HepG2 (cell line): Measurements from ENCODE around the gene ASL. TPM values are rescaled to one million over a fixed set of nuclear protein-coding genes. Genes with fewer than 3 reads are reported as not detected.
A peak's percentile ranks its signal among the peaks of the same experiment; 100 is the strongest.

ENCODE experiments used
- ATAC-seq: fragments of 200-7000 bp; cut with Tn5 transposase; 3 replicates; pipeline ENCODE4 v1.9.1; 2020; ENCODE audit warnings: mild to moderate bottlenecking, moderate library complexity
- BruUV-seq: library from RNA; stranded (reverse); fragments of 400-500 nt; replicated peaks from 2 replicates; lab custom pipeline; 2021; lab: Mats Ljungman, UMichigan
- CTCF ChIA-PET: fragments of 300-600 bp; formaldehyde crosslinking; extraction: SDS; loops from one replicate; lab custom pipeline; 2021; ENCODE audit warnings: low total read pairs, inconsistent platforms, low intra/inter-chr PET ratio; lab: Yijun Ruan, JAX
- POLR2A ChIA-PET: fragments of 350-600 bp; sonication (Branson Sonifier 250); formaldehyde crosslinking; loops from one replicate; lab custom pipeline; 2020; ENCODE audit warnings: antibody characterized with exemption, inconsistent platforms; lab: Yijun Ruan, JAX
- DNase-seq: peaks from one replicate; pipeline ENCODE4 v3.0.0-alpha.2; 2015; ENCODE audit warnings: low spot score
- FAIRE-seq: peaks from 3 replicates; lab custom pipeline; 2011; peaks lifted over from hg19 to GRCh38; lab: Jason Lieb, UNC
- H2AFZ ChIP-seq: one replicate; pipeline ENCODE4 v1.6.1; 2011; ENCODE audit warnings: low read length, inconsistent platforms
- H3K27ac ChIP-seq: fragments of 300-600 bp; 3 replicates; pipeline ENCODE4 v1.8.0; 2011; ENCODE audit warnings: mixed run types, mild to moderate bottlenecking, mixed read lengths, low read length, inconsistent platforms; ENCODE audit not compliant: insufficient read depth; ENCODE audit errors: extremely low read length
- H3K27me3 ChIP-seq, 2 experiments: fragments of 200-600 bp in 1 of 2; 2 replicates in 1 of 2; 3 replicates in 1 of 2; pipeline versions ENCODE4 v1.6.0 to v1.8.0; 2011; ENCODE audit warnings: low read length in 2 of 2, mild to moderate bottlenecking in 2 of 2, moderate library complexity in 2 of 2, inconsistent platforms in 1 of 2; ENCODE audit not compliant: insufficient read depth in 2 of 2, control insufficient read depth in 1 of 2
- H3K36me3 ChIP-seq, 2 experiments: fragments of 200-600 bp in 1 of 2; replicated peaks in 1 of 2; 2 replicates in 1 of 2; 3 replicates in 1 of 2; pipeline versions ENCODE4 v1.5.1 to v1.8.0; 2011; ENCODE audit warnings: low read length in 2 of 2, inconsistent platforms in 1 of 2; ENCODE audit not compliant: insufficient read depth in 2 of 2, control insufficient read depth in 1 of 2
- H3K4me1 ChIP-seq: 2 replicates; pipeline ENCODE4 v1.5.1; 2012; ENCODE audit warnings: low read length, inconsistent platforms; ENCODE audit not compliant: insufficient read depth
- H3K4me2 ChIP-seq: 2 replicates; pipeline ENCODE4 v1.6.0; 2011; ENCODE audit warnings: low read depth, low read length, inconsistent platforms
- H3K4me3 ChIP-seq, 3 experiments: fragments of 200-600 bp in 1 of 3; sonication (generic), shearing (Covaris generic) in 1 of 3; replicated peaks in 1 of 3; 2 replicates each; pipeline ENCODE4 v1.5.1; 2011 to 2016; ENCODE audit warnings: low read length in 3 of 3, inconsistent platforms in 2 of 3, low read depth in 2 of 3, mild to moderate bottlenecking in 2 of 3, control low read depth in 1 of 3, mixed read lengths in 1 of 3; ENCODE audit not compliant: insufficient read depth in 1 of 3
- H3K79me2 ChIP-seq: one replicate; pipeline ENCODE4 v1.6.1; 2011; ENCODE audit warnings: low read length, inconsistent platforms; ENCODE audit not compliant: insufficient read depth
- H3K9ac ChIP-seq: 2 replicates; pipeline ENCODE4 v1.6.0; 2011; ENCODE audit warnings: mild to moderate bottlenecking, low read depth, low read length, inconsistent platforms; ENCODE audit not compliant: insufficient read depth
- H3K9me3 ChIP-seq: 2 replicates; pipeline ENCODE4 v1.5.1; 2012; ENCODE audit warnings: mild to moderate bottlenecking, low read length
- H4K20me1 ChIP-seq: 2 replicates; pipeline ENCODE4 v1.6.0; 2011; ENCODE audit warnings: inconsistent platforms, mild to moderate bottlenecking, low read length, moderate library complexity; ENCODE audit not compliant: insufficient read depth
- DR1 ChIP-seq: sonication (generic); formaldehyde crosslinking; IDR thresholded peaks from 2 replicates; pipeline ENCODE4 v1.8.0; 2021; ENCODE audit warnings: mild to moderate bottlenecking, missing genetic modification reagents, inconsistent platforms
- ELF4 ChIP-seq: sonication (generic); formaldehyde crosslinking; IDR thresholded peaks from 2 replicates; pipeline ENCODE4 v1.5.0; 2020; ENCODE audit warnings: missing genetic modification reagents, mild to moderate bottlenecking, moderate library complexity, borderline replicate concordance
- KDM3A ChIP-seq: IDR thresholded peaks from 2 replicates; pipeline ENCODE4 v1.6.1; 2018; ENCODE audit warnings: low read depth, missing compliant biosample characterization
- TARDBP ChIP-seq: sonication (generic); formaldehyde crosslinking; IDR thresholded peaks from 2 replicates; pipeline ENCODE4 v1.8.0; 2022; ENCODE audit warnings: mild to moderate bottlenecking, missing genetic modification reagents
- ZNF841 ChIP-seq: sonication (generic); formaldehyde crosslinking; IDR thresholded peaks from 2 replicates; pipeline ENCODE4 v1.8.1; 2023; ENCODE audit warnings: missing genetic modification reagents, borderline replicate concordance
- WGBS: methylation state at CpG from one replicate; pipeline ENCODE4 v1.1.6; 2017; ENCODE audit warnings: low lambda C conversion rate; 5-methylcytosine and 5-hydroxymethylcytosine counted together
- in situ Hi-C: cut with HindIII; loops from 2 replicates; pipeline ENCODE4 v1.10.0; 2017; ENCODE audit warnings: low pct_unique_long_range_greater_than_20kb; ENCODE audit not compliant: extremely low pct_ligation_motif_present
- intact Hi-C: fragments of 100-400 bp; cut with micrococcal nuclease; formaldehyde crosslinking; loops from one replicate; pipeline ENCODE4 v1.10.0; 2022; ENCODE audit not compliant: unreplicated experiment
- polyA plus RNA-seq, 8 experiments: library from polyadenylated mRNA; depleted of rRNA in 3 of 8; stranded (reverse) in 7 of 8; unstranded in 1 of 8; fragments of >200 nt; fragmentation: Illumina TruSeq in 4 of 8; extraction: Trizol in 4 of 8; gene quantifications; 2 replicates each; pipeline versions ENCODE4 v1.2.1 to v1.2.3, GENCODE V29; 2011 to 2016; ENCODE audit warnings: low read depth in 4 of 8, missing spikeins in 1 of 8, mixed read lengths in 1 of 8; ENCODE audit not compliant: insufficient read depth in 1 of 8
- total RNA-seq, 5 experiments: library from RNA; depleted of rRNA; stranded (reverse); fragments of >200 nt; fragmentation: Illumina TruSeq; extraction: Trizol; gene quantifications; 2 replicates each; pipeline ENCODE4 v1.2.3, GENCODE V29; 2016; ENCODE audit warnings: low read depth in 1 of 5

The ASL gene
- total and polyA plus RNA-seq, 2 of the 13 experiments (the other 11 are each of a cell fraction or from before 2014, with no cell fraction given): 71.4 to 96.5 TPM

DNA sequence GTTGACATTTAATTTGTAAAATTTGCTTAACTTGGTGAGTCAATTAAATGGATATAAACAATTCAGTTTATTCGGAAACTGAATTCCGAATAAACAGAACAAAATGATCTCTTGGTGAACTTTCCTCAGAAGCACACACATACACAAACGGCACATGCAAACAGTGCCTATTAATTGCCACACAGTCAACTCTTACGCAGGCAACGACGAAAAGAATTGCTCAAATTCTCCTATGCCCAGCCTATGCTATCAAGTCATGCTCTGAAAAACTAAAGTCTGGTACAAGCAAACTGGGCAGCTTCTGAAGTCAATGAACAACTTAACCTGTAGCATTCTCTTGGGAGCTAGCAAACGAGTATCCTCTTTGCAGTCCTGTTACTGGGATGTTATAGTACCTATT lies 38.8 kb upstream of the ASL start:
- Histone ChIP-seq H3K79me2 (no peaks in the 10 kb centered on the region), H3K4me1 (peaks cover 48% of the 10 kb centered on the region), H3K4me3 (no peak overlapping the region), H3K27me3 (no peaks in the 10 kb centered on the region), H3K9me3 (no peaks in the 10 kb centered on the region), H4K20me1 (no peaks in the 10 kb centered on the region), H3K9ac (no peak overlapping the region), H3K36me3 (no peaks in the 10 kb centered on the region), H2AFZ (no peak overlapping the region), H3K27ac (no peak overlapping the region), H3K4me2 (no peak overlapping the region)
- DNase-seq (no peak), ATAC-seq (0 out of 3 replicates have a peak, but pooled peaks have one; percentile 27), FAIRE-seq (no peak)
- in situ Hi-C loops (no loop called here), intact Hi-C loops (loop anchor here (10.0 kb wide), 1 partner anchor 108 kb away; no protein-coding TSS in a partner anchor)
- WGBS: 4% methylated on average over 7 of the region's 7 CpGs
- ChIA-PET POLR2A (interaction anchor here (0.6 to 0.9 kb wide), 2 partner anchors 39 to 160 kb away, joined by 4 read pairs; partner anchors contain the start of gene ASL), CTCF (no interaction called here)
- BruUV-seq: no TSS peak
- TF ChIP-seq TARDBP (CRISPR knock-in tag): no peak
- TF ChIP-seq DR1: no peak
- TF ChIP-seq ZNF841: no peak

DNA sequence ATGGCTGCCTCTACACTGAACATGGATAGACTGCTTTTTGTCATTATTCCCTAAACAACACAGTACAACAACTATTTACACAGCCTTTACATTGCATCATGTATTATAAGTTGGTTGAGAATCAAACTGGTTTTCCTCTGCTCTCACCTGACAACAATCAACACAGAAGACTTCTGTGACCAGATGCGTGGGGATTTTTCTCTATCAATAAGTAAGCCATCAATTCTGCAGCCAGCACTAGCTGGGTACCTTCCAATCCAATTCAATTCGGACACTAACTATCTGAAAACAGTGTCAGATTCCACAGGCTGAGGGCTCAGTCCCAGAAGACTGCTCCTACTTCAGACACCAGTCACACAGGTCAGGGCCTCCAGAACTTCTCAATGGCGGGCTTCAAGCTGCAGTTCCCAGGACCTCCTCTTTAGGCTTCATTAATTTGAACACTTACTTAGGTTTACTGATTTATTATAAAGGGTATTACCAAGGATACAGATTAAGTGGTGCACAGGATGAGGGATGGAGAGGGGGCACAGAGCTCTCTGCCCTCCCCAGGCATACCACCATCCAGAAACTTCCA lies 36.4 kb upstream of the ASL start:
- no peaks in the 10 kb centered on the region; a peak in 1 of 5 replicates for H3K27me3 ChIP-seq
- no peaks in the 10 kb centered on the region for H3K9me3 ChIP-seq
- DNase-seq (no peak), ATAC-seq (peak; percentile 44), FAIRE-seq (no peak)
- no peaks in the 10 kb centered on the region for H4K20me1 ChIP-seq
- no peak overlapping the region for H3K27ac ChIP-seq
- H3K4me3 ChIP-seq: no peak overlapping the region
- H3K9ac ChIP-seq: no peak overlapping the region
- CTCF ChIA-PET: no interaction called here
- in situ Hi-C loops (no loop called here), intact Hi-C loops (loop anchor here (10.0 kb wide), 1 partner anchor 106 kb away; no protein-coding TSS in a partner anchor)
- H3K36me3 ChIP-seq: no peaks in the 10 kb centered on the region
- TF ChIP-seq ELF4 (CRISPR knock-in tag) (no peak), KDM3A (CRISPR knock-in tag) (no peak)
- no peaks in the 10 kb centered on the region for H3K79me2 ChIP-seq
- no peak overlapping the region for H2AFZ ChIP-seq
- peaks cover 43% of the 10 kb centered on the region for H3K4me1 ChIP-seq
- 3% methylated on average over 3 of the region's 3 CpGs for WGBS
- no TSS peak for BruUV-seq
- peak overlapping the region; percentile 48 for H3K4me2 ChIP-seq
- POLR2A ChIA-PET: no interaction called here
